ENCODE measurements around the gene KAT14. TPM values are rescaled to one million over a fixed set of nuclear protein-coding genes. Genes with fewer than 3 reads are reported as not detected.

The KAT14 gene
- total and polyA plus RNA-seq, 3 experiments from 2014 or later, result 17.8 to 21.4 (median 18.6) TPM

GRCh38 chr20:18233408-18233943 is 95.8 kb downstream of the KAT14 start:
- Mint-ChIP-seq H3K4me3 (no peak overlapping the region), H3K9me3 (peaks cover 0 to 3% (median 0%) of the 10 kb centered on the region in 5 donors), H3K27ac (no peak overlapping the region), H3K36me3 (no peaks in the 10 kb centered on the region), H3K4me1 (no peaks in the 10 kb centered on the region), H3K27me3 (peaks cover 8 to 24% of the 10 kb centered on the region in 2 donors)
- ChIA-PET CTCF (no interaction called here), POLR2A (no interaction called here)
- DNase-seq, result no peak
- no peaks in the 10 kb centered on the region for H3K27me3 ChIP-seq (ENCODE audit: insufficient read depth, low read length, poor library complexity, severe bottlenecking)
- no peaks in the 10 kb centered on the region for H3K4me1 ChIP-seq (ENCODE audit: insufficient read depth, low read length)
- no peak overlapping the region for H3K4me3 ChIP-seq (ENCODE audit: low read length)
- H3K9me3 ChIP-seq (ENCODE audit: low read length), result no peaks in the 10 kb centered on the region
- H3K27ac ChIP-seq (ENCODE audit: low read depth, low read length), result no peak overlapping the region
- no peaks in the 10 kb centered on the region for H3K36me3 ChIP-seq (ENCODE audit: insufficient read depth, low read length)

Other genes starting within 250 kb of the KAT14 start
- 100 to 1,000 TPM; 174 to 191 TPM for gene SNX5, start 169.1 kb upstream of the KAT14 start, total RNA-seq
- gene SNX5, start 169.1 kb upstream of the KAT14 start, polyA plus RNA-seq, result 89.0 TPM
- 10 to 100 TPM; 29.2 to 31.8 TPM for gene MGME1, start 168.8 kb upstream of the KAT14 start, total RNA-seq
- gene MGME1, start 168.8 kb upstream of the KAT14 start, polyA plus RNA-seq, result 11.9 TPM
- gene OVOL2, start 79.9 kb upstream of the KAT14 start, total RNA-seq, result not detected
- gene OVOL2, start 79.9 kb upstream of the KAT14 start, polyA plus RNA-seq, result not detected
- gene PET117, start within 50 bp of the KAT14 start, total RNA-seq, result 10 to 100 TPM; 14.7 to 15.6 TPM
- gene PET117, start within 50 bp of the KAT14 start, polyA plus RNA-seq, result 36.0 TPM
- 1 to 10 TPM; 6.1 to 6.4 TPM for gene ZNF133, start 150.7 kb downstream of the KAT14 start, total RNA-seq
- 5.9 TPM for gene ZNF133, start 150.7 kb downstream of the KAT14 start, polyA plus RNA-seq